Activated T-cell treated with anti-CD3 and anti-CD28 coated beads, Interleukin-2, amount 50 U/mL, for 48 hours (primary cell): ENCODE data around the gene CHADL.
"Not testable (repeated sequence)": the region's sequence is repeated elsewhere in the genome, so short reads cannot be mapped to it uniquely, and the experiment has no call there.

Experiments used
- DNase-seq, 2 experiments: peaks; one replicate each; pipeline ENCODE4 v3.0.0-alpha.2; 2020

Gene CHADL

GRCh38 chr22:41180926-41181325 is 59.8 kb downstream of the CHADL start:
- DNase-seq, result no peak

DNA sequence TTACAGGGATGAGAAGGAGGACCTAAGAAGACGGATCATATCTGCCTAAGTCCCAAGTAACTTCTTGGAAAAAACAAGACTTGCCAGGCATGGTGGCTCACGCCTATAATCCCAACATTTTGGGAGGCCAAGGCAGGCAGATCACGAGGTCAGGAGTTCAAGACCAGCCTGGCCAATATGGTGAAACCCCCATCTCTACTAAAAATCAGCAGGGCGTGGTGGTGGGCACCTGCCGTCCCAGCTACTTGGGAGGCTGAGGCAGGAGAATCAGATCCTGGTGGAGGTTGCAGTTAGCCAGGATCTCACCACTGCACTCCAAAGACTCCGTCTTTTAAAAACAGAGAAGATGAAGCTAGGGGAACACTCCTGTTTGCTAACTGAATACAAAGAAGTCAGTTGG is 60.4 kb downstream of the CHADL start:
- DNase-seq, result not testable (repeated sequence)
